K562 (cell line): ENCODE results near the gene DPP8. TPM values are rescaled to one million over a fixed set of nuclear protein-coding genes. Genes with fewer than 3 reads are reported as not detected.
A peak's percentile ranks its signal among the peaks of the same experiment; 100 is the strongest.

Experiments
- E2F1 ChIP-seq: sonication (generic); formaldehyde crosslinking; IDR thresholded peaks from 2 replicates; pipeline ENCODE4 v1.8.1; 2023; ENCODE audit warnings: mild to moderate bottlenecking, missing genetic modification reagents, moderate library complexity
- FOXK2 ChIP-seq, 2 experiments: fragments of 450-650 bp; IDR thresholded peaks in 1 of 2; conservative IDR thresholded peaks in 1 of 2; 2 replicates each; pipeline ENCODE4 v1.6.1; 2016; ENCODE audit warnings: low read depth in 2 of 2, mild to moderate bottlenecking in 1 of 2
- HOMEZ ChIP-seq: fragments of 250-450 bp; sonication (Bioruptor Pico); IDR thresholded peaks from 2 replicates; pipeline ENCODE4 v1.4.0; 2020; ENCODE audit warnings: mild to moderate bottlenecking, moderate library complexity
- KDM1A ChIP-seq, 2 experiments: fragments of 450-650 bp; IDR thresholded peaks; 2 replicates each; pipeline ENCODE4 v1.6.1; 2016; ENCODE audit warnings: mild to moderate bottlenecking in 2 of 2
- MNT ChIP-seq, 2 experiments: fragments of 450-650 bp; conservative IDR thresholded peaks; 2 replicates each; pipeline ENCODE4 v1.6.1; 2017; ENCODE audit warnings: mild to moderate bottlenecking in 2 of 2, moderate library complexity in 2 of 2
- POLR2G ChIP-seq: fragments of 200-400 bp; formaldehyde crosslinking; IDR thresholded peaks from 2 replicates; pipeline ENCODE4 v1.6.1; 2017; ENCODE audit warnings: low read depth, mild to moderate bottlenecking, antibody characterized with exemption, low read length, moderate library complexity
- RBM34 ChIP-seq: fragments of 200-400 bp; formaldehyde crosslinking; IDR thresholded peaks from 2 replicates; pipeline ENCODE4 v1.6.1; 2018; ENCODE audit warnings: low read length, borderline replicate concordance; ENCODE audit not compliant: insufficient read depth
- SMARCA4 ChIP-seq: fragments of 450-650 bp; IDR thresholded peaks from 2 replicates; pipeline ENCODE4 v1.6.1; 2016
- STAT5B ChIP-seq: fragments of 250-450 bp; sonication (Bioruptor Pico); IDR thresholded peaks from 2 replicates; pipeline ENCODE4 v1.8.0; 2021; ENCODE audit warnings: mild to moderate bottlenecking, inconsistent platforms
- TCF7 ChIP-seq: sonication (generic); IDR thresholded peaks from 2 replicates; pipeline ENCODE4 v1.6.1; 2016; ENCODE audit warnings: antibody characterized with exemption, borderline replicate concordance
- ZNF696 ChIP-seq: fragments of 250-450 bp; sonication (Bioruptor Pico); conservative IDR thresholded peaks from 2 replicates; pipeline ENCODE4 v1.4.0; 2020; ENCODE audit warnings: mild to moderate bottlenecking, moderate library complexity
- polyA plus RNA-seq, 8 experiments: library from polyadenylated mRNA; depleted of rRNA in 4 of 8; stranded (reverse) in 5 of 8; unstranded in 3 of 8; fragments of >200 nt; fragmentation: Nextera tagmentation in 2 of 8; fragmentation: Illumina TruSeq in 1 of 8; extraction: Ambion mirVana in 2 of 8; extraction: Trizol in 1 of 8; gene quantifications; 2 replicates each; pipeline versions ENCODE4 v1.2.1 to v1.2.3, GENCODE V29; 2011 to 2014; ENCODE audit warnings: inconsistent platforms in 1 of 8, missing spikeins in 1 of 8
- total RNA-seq, 7 experiments: library from RNA; depleted of rRNA in 6 of 7; stranded (reverse); fragments of >200 nt in 6 of 7; fragmentation: Illumina TruSeq in 2 of 7; extraction: Trizol in 2 of 7; gene quantifications; 2 replicates each; pipeline versions ENCODE4 v1.2.1 to v1.2.3, GENCODE V29; 2011 to 2021; ENCODE audit warnings: low replicate concordance in 1 of 7
- TF ChIP-seq, protein P1 (sequence below), 2 experiments: fragments of 450-650 bp in 1 of 2; sonication (generic) in 1 of 2; formaldehyde crosslinking in 1 of 2; IDR thresholded peaks; 2 replicates each; pipeline versions ENCODE4 v1.7.1 to v1.9.0; 2016 to 2022; ENCODE audit warnings: inconsistent platforms in 1 of 2, mild to moderate bottlenecking in 1 of 2, missing genetic modification reagents in 1 of 2
- TF ChIP-seq, protein P2 (sequence below), 2 experiments: fragments of 450-650 bp in 1 of 2; sonication (generic) in 1 of 2; formaldehyde crosslinking in 1 of 2; IDR thresholded peaks in 1 of 2; conservative IDR thresholded peaks in 1 of 2; 2 replicates each; pipeline versions ENCODE4 v1.6.1 to v1.8.1; 2016 to 2023; ENCODE audit warnings: mild to moderate bottlenecking in 2 of 2, moderate library complexity in 2 of 2, inconsistent platforms in 1 of 2, missing genetic modification reagents in 1 of 2

DPP8 gene
- total and polyA plus RNA-seq, 9 of the 15 experiments (the other 6 are each of a cell fraction or from before 2014, with no cell fraction given): 5.5 to 36.7 (median 20.7) TPM

DNA sequence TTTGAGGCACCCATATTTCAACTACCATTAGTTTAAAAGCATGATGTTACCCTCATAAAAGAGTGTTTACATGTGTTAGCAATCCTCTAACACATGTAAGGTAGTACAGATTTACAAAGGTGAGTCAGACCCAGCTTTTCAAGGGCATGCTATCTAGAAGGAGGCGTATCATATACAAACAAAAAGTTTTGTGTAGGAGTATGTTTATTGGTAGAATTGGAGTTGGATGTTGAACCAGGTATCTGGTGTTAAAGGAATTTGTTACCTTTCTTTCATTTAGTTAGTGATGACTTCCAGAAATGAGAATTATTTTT, 15.2 kb upstream of the DPP8 start (continued):
- TF ChIP-seq, protein P1, sequence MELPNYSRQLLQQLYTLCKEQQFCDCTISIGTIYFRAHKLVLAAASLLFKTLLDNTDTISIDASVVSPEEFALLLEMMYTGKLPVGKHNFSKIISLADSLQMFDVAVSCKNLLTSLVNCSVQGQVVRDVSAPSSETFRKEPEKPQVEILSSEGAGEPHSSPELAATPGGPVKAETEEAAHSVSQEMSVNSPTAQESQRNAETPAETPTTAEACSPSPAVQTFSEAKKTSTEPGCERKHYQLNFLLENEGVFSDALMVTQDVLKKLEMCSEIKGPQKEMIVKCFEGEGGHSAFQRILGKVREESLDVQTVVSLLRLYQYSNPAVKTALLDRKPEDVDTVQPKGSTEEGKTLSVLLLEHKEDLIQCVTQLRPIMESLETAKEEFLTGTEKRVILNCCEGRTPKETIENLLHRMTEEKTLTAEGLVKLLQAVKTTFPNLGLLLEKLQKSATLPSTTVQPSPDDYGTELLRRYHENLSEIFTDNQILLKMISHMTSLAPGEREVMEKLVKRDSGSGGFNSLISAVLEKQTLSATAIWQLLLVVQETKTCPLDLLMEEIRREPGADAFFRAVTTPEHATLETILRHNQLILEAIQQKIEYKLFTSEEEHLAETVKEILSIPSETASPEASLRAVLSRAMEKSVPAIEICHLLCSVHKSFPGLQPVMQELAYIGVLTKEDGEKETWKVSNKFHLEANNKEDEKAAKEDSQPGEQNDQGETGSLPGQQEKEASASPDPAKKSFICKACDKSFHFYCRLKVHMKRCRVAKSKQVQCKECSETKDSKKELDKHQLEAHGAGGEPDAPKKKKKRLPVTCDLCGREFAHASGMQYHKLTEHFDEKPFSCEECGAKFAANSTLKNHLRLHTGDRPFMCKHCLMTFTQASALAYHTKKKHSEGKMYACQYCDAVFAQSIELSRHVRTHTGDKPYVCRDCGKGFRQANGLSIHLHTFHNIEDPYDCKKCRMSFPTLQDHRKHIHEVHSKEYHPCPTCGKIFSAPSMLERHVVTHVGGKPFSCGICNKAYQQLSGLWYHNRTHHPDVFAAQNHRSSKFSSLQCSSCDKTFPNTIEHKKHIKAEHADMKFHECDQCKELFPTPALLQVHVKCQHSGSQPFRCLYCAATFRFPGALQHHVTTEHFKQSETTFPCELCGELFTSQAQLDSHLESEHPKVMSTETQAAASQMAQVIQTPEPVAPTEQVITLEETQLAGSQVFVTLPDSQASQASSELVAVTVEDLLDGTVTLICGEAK (IDR thresholded peaks at IDR 0.05): no peak
- TF ChIP-seq, protein P1 (CRISPR knock-in tag; IDR thresholded peaks at IDR 0.05): no peak
- TF ChIP-seq SMARCA4: peak; percentile 63; the same call in 1 of the 2 replicates
- TF ChIP-seq MNT (conservative IDR thresholded peaks at IDR 0.05): peak; percentile 31 to 48; a peak in 2 of 4 replicates
- peak; percentile 50 to 56; a peak in 3 of 4 replicates for TF ChIP-seq FOXK2 (conservative IDR thresholded peaks at IDR 0.05 in 1 of 2, IDR thresholded peaks at IDR 0.05 in 1 of 2; ENCODE audit: low read depth in 2 of 2)
- TF ChIP-seq, protein P2, sequence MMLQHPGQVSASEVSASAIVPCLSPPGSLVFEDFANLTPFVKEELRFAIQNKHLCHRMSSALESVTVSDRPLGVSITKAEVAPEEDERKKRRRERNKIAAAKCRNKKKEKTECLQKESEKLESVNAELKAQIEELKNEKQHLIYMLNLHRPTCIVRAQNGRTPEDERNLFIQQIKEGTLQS (IDR thresholded peaks at IDR 0.05): peak; percentile 85
- TF ChIP-seq, protein P2 (CRISPR knock-in tag; conservative IDR thresholded peaks at IDR 0.05): no peak
- no peak for TF ChIP-seq POLR2G
- TF ChIP-seq KDM1A (IDR thresholded peaks at IDR 0.05): peak; percentile 55 to 75
- no peak for TF ChIP-seq HOMEZ (CRISPR knock-in tag)
- no peak for TF ChIP-seq TCF7
- no peak for TF ChIP-seq ZNF696 (CRISPR knock-in tag)
- TF ChIP-seq STAT5B (CRISPR knock-in tag): no peak
- no peak for TF ChIP-seq E2F1 (CRISPR knock-in tag)
- TF ChIP-seq RBM34: no peak
